Stimulated activated memory B cell treated with anti-CD40 and anti-IgM and Interleukin-4, amounts not matched to agents 10 μg/mL and 1 μg/mL and 100 μg/mL, for 72 hours (primary cell): ENCODE data around the gene ZBTB37.
"Not testable (repeated sequence)": the region's sequence is repeated elsewhere in the genome, so short reads cannot be mapped to it uniquely, and the experiment has no call there.

Experiments used
- ATAC-seq: fragments of 150-1000 bp; cut with Tn5 transposase; 2 replicates; pipeline ENCODE4 v1.10.0; 2021
- H3K27ac Mint-ChIP-seq: one replicate; pipeline ENCODE4 v1.8.0; 2022; ENCODE audit warnings: mild to moderate bottlenecking, mixed read lengths
- H3K27me3 Mint-ChIP-seq: one replicate; pipeline ENCODE4 v1.8.0; 2022; ENCODE audit warnings: mixed read lengths
- H3K36me3 Mint-ChIP-seq: one replicate; pipeline ENCODE4 v1.8.0; 2022; ENCODE audit warnings: mixed read lengths
- H3K4me1 Mint-ChIP-seq: one replicate; pipeline ENCODE4 v1.8.0; 2022; ENCODE audit warnings: mixed read lengths
- H3K4me3 Mint-ChIP-seq: one replicate; pipeline ENCODE4 v1.8.0; 2022; ENCODE audit warnings: mild to moderate bottlenecking, moderate library complexity, mixed read lengths
- H3K9me3 Mint-ChIP-seq: one replicate; pipeline ENCODE4 v1.8.0; 2022; ENCODE audit warnings: mixed read lengths

ZBTB37 gene

GRCh38 chr1:173862146-173862768 is 5.9 kb upstream of the ZBTB37 start:
- Mint-ChIP-seq H3K36me3 (peaks cover 60% of the 10 kb centered on the region), H3K4me3 (peak overlapping the region; percentile 31), H3K27ac (peak overlapping the region; percentile 84), H3K4me1 (peaks cover 49% of the 10 kb centered on the region)
- ATAC-seq, result peak; percentile 46
- H3K9me3 Mint-ChIP-seq, H3K27me3 Mint-ChIP-seq: not testable (repeated sequence)

GRCh38 chr1:173862769-173863223 is 5.4 kb upstream of the ZBTB37 start:
- H3K9me3 Mint-ChIP-seq, result no peaks in the 10 kb centered on the region
- peak overlapping the region; percentile 84 for H3K27ac Mint-ChIP-seq
- peaks cover 61% of the 10 kb centered on the region for H3K36me3 Mint-ChIP-seq
- H3K27me3 Mint-ChIP-seq, result no peaks in the 10 kb centered on the region
- H3K4me1 Mint-ChIP-seq, result peaks cover 49% of the 10 kb centered on the region
- peak overlapping the region; percentile 31 for H3K4me3 Mint-ChIP-seq
- no peak for ATAC-seq

GRCh38 chr1:173863224-173864161 is 4.7 kb upstream of the ZBTB37 start:
- no peak for ATAC-seq
- H3K4me1 Mint-ChIP-seq, result peaks cover 49% of the 10 kb centered on the region
- peak overlapping the region; percentile 84 for H3K27ac Mint-ChIP-seq
- no peaks in the 10 kb centered on the region for H3K9me3 Mint-ChIP-seq
- peaks cover 61% of the 10 kb centered on the region for H3K36me3 Mint-ChIP-seq
- H3K27me3 Mint-ChIP-seq, result no peaks in the 10 kb centered on the region
- H3K4me3 Mint-ChIP-seq, result peak overlapping the region; percentile 44

- no peaks in the 10 kb centered on the region for H3K27me3 Mint-ChIP-seq
- peaks cover 49% of the 10 kb centered on the region for H3K4me1 Mint-ChIP-seq
- H3K27ac Mint-ChIP-seq, result peak overlapping the region; percentile 84
- H3K36me3 Mint-ChIP-seq, result peaks cover 61% of the 10 kb centered on the region
- H3K4me3 Mint-ChIP-seq, result peak overlapping the region; percentile 95
- no peaks in the 10 kb centered on the region for H3K9me3 Mint-ChIP-seq
- no peak for ATAC-seq
These were observed 3.9 kb upstream of the ZBTB37 start for GRCh38 chr1:173864179-173864867.

- Mint-ChIP-seq H3K27me3 (no peaks in the 10 kb centered on the region), H3K4me3 (peak overlapping the region; percentile 95), H3K9me3 (no peaks in the 10 kb centered on the region), H3K36me3 (peaks cover 58% of the 10 kb centered on the region), H3K4me1 (peaks cover 57% of the 10 kb centered on the region), H3K27ac (peak overlapping the region; percentile 84)
- ATAC-seq, result no peak
These were observed 2.6 kb upstream of the ZBTB37 start for GRCh38 chr1:173865468-173866164.

GRCh38 chr1:173866413-173867115 is 1.6 kb upstream of the ZBTB37 start:
- Mint-ChIP-seq H3K27me3 (no peaks in the 10 kb centered on the region), H3K4me3 (peak overlapping the region; percentile 95), H3K27ac (peak overlapping the region; percentile 84), H3K4me1 (peaks cover 65% of the 10 kb centered on the region), H3K9me3 (no peaks in the 10 kb centered on the region), H3K36me3 (peaks cover 62% of the 10 kb centered on the region)
- no peak for ATAC-seq

GRCh38 chr1:173867141-173867752 is 933 bp upstream of the ZBTB37 start:
- Mint-ChIP-seq H3K4me3 (peak overlapping the region; percentile 95), H3K27me3 (no peaks in the 10 kb centered on the region), H3K36me3 (peaks cover 59% of the 10 kb centered on the region), H3K9me3 (no peaks in the 10 kb centered on the region), H3K27ac (peak overlapping the region; percentile 84), H3K4me1 (peaks cover 68% of the 10 kb centered on the region)
- ATAC-seq, result no peak

GRCh38 chr1:173867753-173868265 is 371 bp upstream of the ZBTB37 start, which contains the start of gene GAS5:
GAS5 (minus strand) TSS chr1:173867989.
- Mint-ChIP-seq H3K27ac (peak within 1 kb of the TSS; percentile 84), H3K9me3 (no peaks in the 10 kb centered on the region), H3K27me3 (no peaks in the 10 kb centered on the region), H3K4me1 (peaks cover 63% of the 10 kb centered on the region), H3K36me3 (peaks cover 59% of the 10 kb centered on the region), H3K4me3 (peak within 1 kb of the TSS; percentile 95)
- ATAC-seq, result peak; percentile 93

GRCh38 chr1:173869021-173869359 is 810 bp downstream of the ZBTB37 start:
- Mint-ChIP-seq H3K9me3 (no peaks in the 10 kb centered on the region), H3K27me3 (no peaks in the 10 kb centered on the region), H3K4me3 (peak overlapping the region; percentile 95), H3K27ac (peak overlapping the region; percentile 84), H3K36me3 (peaks cover 54% of the 10 kb centered on the region), H3K4me1 (peaks cover 58% of the 10 kb centered on the region)
- no peak for ATAC-seq

- H3K27me3 Mint-ChIP-seq, result no peaks in the 10 kb centered on the region
- peak overlapping the region; percentile 11 for H3K27ac Mint-ChIP-seq
- no peaks in the 10 kb centered on the region for H3K9me3 Mint-ChIP-seq
- H3K36me3 Mint-ChIP-seq, result peaks cover 42% of the 10 kb centered on the region
- H3K4me3 Mint-ChIP-seq, result no peak overlapping the region
- no peak for ATAC-seq
- peaks cover 44% of the 10 kb centered on the region for H3K4me1 Mint-ChIP-seq
These were observed 2.3 kb downstream of the ZBTB37 start for GRCh38 chr1:173870252-173871075.

- Mint-ChIP-seq H3K9me3 (no peaks in the 10 kb centered on the region), H3K4me1 (peaks cover 37% of the 10 kb centered on the region), H3K27me3 (no peaks in the 10 kb centered on the region), H3K36me3 (peaks cover 42% of the 10 kb centered on the region), H3K27ac (peak overlapping the region; percentile 11), H3K4me3 (no peak overlapping the region)
- ATAC-seq, result no peak
These were observed 2.9 kb downstream of the ZBTB37 start for GRCh38 chr1:173871091-173871490.

- peaks cover 33% of the 10 kb centered on the region for H3K4me1 Mint-ChIP-seq
- no peak for ATAC-seq
- no peaks in the 10 kb centered on the region for H3K27me3 Mint-ChIP-seq
- H3K9me3 Mint-ChIP-seq, result no peaks in the 10 kb centered on the region
- no peak overlapping the region for H3K4me3 Mint-ChIP-seq
- H3K27ac Mint-ChIP-seq, result no peak overlapping the region
- peaks cover 38% of the 10 kb centered on the region for H3K36me3 Mint-ChIP-seq
These were observed 3.3 kb downstream of the ZBTB37 start for GRCh38 chr1:173871500-173871899.

- Mint-ChIP-seq H3K4me1 (peaks cover 7% of the 10 kb centered on the region), H3K9me3 (no peaks in the 10 kb centered on the region), H3K27ac (no peak overlapping the region), H3K27me3 (no peaks in the 10 kb centered on the region), H3K36me3 (peaks cover 41% of the 10 kb centered on the region), H3K4me3 (no peak overlapping the region)
- ATAC-seq, result no peak
These were observed 8.6 kb downstream of the ZBTB37 start for GRCh38 chr1:173876732-173877131.
